Activated CD8-positive, alpha-beta T cell treated with anti-CD3 and anti-CD28 coated beads, Interleukin-2, amount 10 ng/mL, durations not matched to agents 7 days and 5 days (primary cell): Measurements from ENCODE around the gene ATP11B. TPM values are rescaled to one million over a fixed set of nuclear protein-coding genes. Genes with fewer than 3 reads are reported as not detected.

Experiments used
- ATAC-seq: fragments of 150-1000 bp; cut with Tn5 transposase; one replicate; pipeline ENCODE4 v1.10.0; 2021; ENCODE audit warnings: moderate library complexity
- CTCF ChIA-PET: fragments of 350-600 bp; sonication (Branson Sonifier 250); formaldehyde crosslinking; loops from one replicate; lab custom pipeline; 2021; ENCODE audit warnings: antibody characterized with exemption; lab: Charles Lee
- POLR2A ChIA-PET: fragments of 350-600 bp; sonication (Branson Sonifier 250); formaldehyde crosslinking; loops from one replicate; lab custom pipeline; 2021; ENCODE audit warnings: antibody characterized with exemption; lab: Charles Lee
- DNase-seq: peaks from one replicate; pipeline ENCODE4 v3.0.0-alpha.2; 2020
- H3K27ac Mint-ChIP-seq: one replicate; pipeline ENCODE4 v1.8.0; 2021; ENCODE audit warnings: mild to moderate bottlenecking, mixed read lengths
- H3K27me3 Mint-ChIP-seq: one replicate; pipeline ENCODE4 v1.8.0; 2021; ENCODE audit warnings: low read depth, mixed read lengths
- H3K36me3 Mint-ChIP-seq: one replicate; pipeline ENCODE4 v1.8.0; 2021; ENCODE audit warnings: low read depth, mixed read lengths
- H3K4me1 Mint-ChIP-seq: one replicate; pipeline ENCODE4 v1.8.0; 2021; ENCODE audit warnings: low read depth, mixed read lengths
- H3K4me3 Mint-ChIP-seq: one replicate; pipeline ENCODE4 v1.8.0; 2021; ENCODE audit warnings: mild to moderate bottlenecking, mixed read lengths
- H3K9me3 Mint-ChIP-seq: one replicate; pipeline ENCODE4 v1.8.0; 2022; ENCODE audit warnings: mixed read lengths; ENCODE audit not compliant: insufficient read depth
- total RNA-seq, 2 experiments: library from RNA; stranded (reverse); gene quantifications; one replicate each; pipeline ENCODE4 v1.2.3, GENCODE V29; 2021

The ATP11B gene
- total RNA-seq: 100 to 1,000 TPM; 124 to 125 TPM

DNA sequence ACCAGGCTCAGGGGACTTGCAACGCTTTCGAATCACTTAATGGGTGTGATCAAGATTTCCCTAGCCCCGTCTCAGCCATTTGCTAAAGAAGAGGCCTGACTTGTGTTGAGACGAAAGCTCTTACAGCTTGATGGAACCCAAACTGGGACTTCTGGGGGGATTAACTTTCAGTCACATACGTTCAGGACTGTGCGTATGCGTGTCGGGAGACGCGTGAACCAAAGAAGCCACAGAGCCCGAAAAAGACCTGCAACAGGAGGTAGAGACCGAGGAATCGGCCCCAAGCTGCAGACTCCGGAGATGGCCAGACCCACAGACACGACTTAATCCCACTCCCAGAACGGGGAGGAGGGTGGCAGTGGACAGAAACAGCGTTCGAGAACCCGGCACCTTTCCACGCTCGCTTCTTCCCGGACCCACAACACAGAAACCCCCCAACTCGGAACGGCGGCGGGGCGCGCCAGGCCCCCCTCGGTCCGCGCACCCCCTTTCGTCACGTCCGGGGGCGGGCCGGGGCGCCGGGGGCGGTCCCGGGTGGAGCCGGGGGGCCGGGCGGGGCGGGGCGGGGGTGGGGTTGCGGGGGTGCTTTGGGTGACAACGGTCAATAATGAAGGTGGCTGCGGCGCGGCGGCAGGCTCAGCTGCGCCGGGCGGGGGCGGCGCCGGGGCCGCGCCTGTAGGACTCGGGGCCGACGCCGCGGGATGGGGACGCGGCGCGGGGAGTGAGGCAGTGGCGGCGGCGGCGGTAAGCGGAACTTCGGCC lies at the start of gene ATP11B:
Gene ATP11B, plus strand, starts transcription at position 604 of the 762 bp plus-strand sequence. CDS start 256 bp downstream, outside the sequence.
- H3K4me3 Mint-ChIP-seq: peak within 1 kb of the TSS; percentile 95
- peak; percentile 84 for DNase-seq
- ChIA-PET CTCF (interaction anchor here (0.9 to 6.0 kb wide), 2 partner anchors 13 to 78 kb away, joined by 3 to 50 read pairs; no protein-coding TSS in a partner anchor), POLR2A (interaction anchor here (0.6 to 1.4 kb wide), 4 partner anchors 15 to 306 kb away, joined by 3 to 8 read pairs (median 4); partner anchors contain the start of gene MCCC1)
- peaks cover 23% of the 10 kb centered on the region for H3K4me1 Mint-ChIP-seq
- H3K27me3 Mint-ChIP-seq: no peaks in the 10 kb centered on the region
- peaks cover 32% of the 10 kb centered on the region for H3K36me3 Mint-ChIP-seq
- H3K27ac Mint-ChIP-seq: peak within 1 kb of the TSS; percentile 99
- no peaks in the 10 kb centered on the region for H3K9me3 Mint-ChIP-seq
- ATAC-seq: peak; percentile 78

GRCh38 chr3:182746959-182747358 lies 46.3 kb upstream of the ATP11B start:
- H3K9me3 Mint-ChIP-seq: no peaks in the 10 kb centered on the region
- H3K4me3 Mint-ChIP-seq: no peak overlapping the region
- ATAC-seq (no peak), DNase-seq (no peak)
- POLR2A ChIA-PET: no interaction called here
- CTCF ChIA-PET: no interaction called here
- no peaks in the 10 kb centered on the region for H3K4me1 Mint-ChIP-seq
- peaks cover 3% of the 10 kb centered on the region for H3K27me3 Mint-ChIP-seq
- H3K36me3 Mint-ChIP-seq: no peaks in the 10 kb centered on the region
- no peak overlapping the region for H3K27ac Mint-ChIP-seq

GRCh38 chr3:182755308-182755707 lies 38.0 kb upstream of the ATP11B start:
- Mint-ChIP-seq H3K9me3 (no peaks in the 10 kb centered on the region), H3K36me3 (no peaks in the 10 kb centered on the region), H3K27me3 (peaks cover 13% of the 10 kb centered on the region), H3K27ac (no peak overlapping the region), H3K4me3 (no peak overlapping the region), H3K4me1 (no peaks in the 10 kb centered on the region)
- ChIA-PET POLR2A (no interaction called here), CTCF (no interaction called here)
- DNase-seq: no peak
- ATAC-seq: no peak

DNA sequence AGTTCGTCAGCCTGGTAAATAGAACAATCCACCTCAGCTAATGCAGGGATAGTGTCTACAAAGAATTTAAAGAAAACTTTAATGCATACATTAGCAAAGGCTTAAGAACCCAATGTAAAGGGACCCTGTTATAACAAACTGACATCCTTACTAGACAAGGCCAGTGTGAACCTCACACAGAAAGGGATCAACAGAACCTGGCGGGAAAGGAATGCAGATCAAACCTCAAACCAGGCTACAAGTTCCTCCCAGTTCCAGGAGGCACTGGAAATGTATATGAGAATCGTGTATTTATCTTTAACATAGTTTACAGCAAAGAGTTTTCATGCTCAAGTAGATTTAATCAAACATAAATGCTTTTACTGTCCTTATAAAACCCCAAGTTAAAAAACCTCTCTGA lies 37.6 kb upstream of the ATP11B start:
- Mint-ChIP-seq H3K36me3 (no peaks in the 10 kb centered on the region), H3K9me3 (no peaks in the 10 kb centered on the region), H3K4me3 (no peak overlapping the region), H3K4me1 (no peaks in the 10 kb centered on the region), H3K27ac (no peak overlapping the region), H3K27me3 (peaks cover 13% of the 10 kb centered on the region)
- no peak for DNase-seq
- ATAC-seq: no peak
- CTCF ChIA-PET: no interaction called here
- POLR2A ChIA-PET: no interaction called here

DNA sequence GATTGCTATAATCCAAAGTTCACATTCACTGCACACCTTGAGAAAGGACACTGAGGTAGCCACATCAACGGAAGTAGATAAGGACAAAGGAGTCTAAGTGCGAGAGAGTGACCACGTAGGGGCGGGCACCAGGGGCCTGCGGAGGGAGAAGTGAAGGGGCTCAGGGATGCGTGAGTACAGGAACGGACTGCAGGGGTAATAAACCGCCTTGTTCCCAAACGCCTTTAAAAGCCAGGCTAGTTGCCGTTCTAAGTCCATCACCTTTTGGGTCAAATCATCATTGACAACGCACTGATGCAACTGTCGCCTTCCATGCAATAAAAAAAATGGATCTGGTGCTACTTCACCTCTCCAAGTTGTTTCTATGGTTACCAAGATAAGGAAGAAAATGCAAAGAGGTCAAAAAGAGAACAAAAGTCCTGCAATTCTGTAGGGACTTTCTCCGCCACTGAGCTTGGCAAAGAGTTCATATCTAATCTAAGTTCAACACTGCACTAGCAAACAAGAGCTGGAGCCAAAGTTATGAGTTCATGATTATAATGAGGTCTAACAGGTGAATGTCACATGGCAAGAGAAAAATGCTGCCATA lies 32.6 kb upstream of the ATP11B start:
- H3K9me3 Mint-ChIP-seq: no peaks in the 10 kb centered on the region
- CTCF ChIA-PET: no interaction called here
- no peaks in the 10 kb centered on the region for H3K4me1 Mint-ChIP-seq
- ATAC-seq (no peak), DNase-seq (no peak)
- no peak overlapping the region for H3K27ac Mint-ChIP-seq
- peaks cover 16% of the 10 kb centered on the region for H3K27me3 Mint-ChIP-seq
- POLR2A ChIA-PET: no interaction called here
- H3K4me3 Mint-ChIP-seq: no peak overlapping the region
- no peaks in the 10 kb centered on the region for H3K36me3 Mint-ChIP-seq

DNA sequence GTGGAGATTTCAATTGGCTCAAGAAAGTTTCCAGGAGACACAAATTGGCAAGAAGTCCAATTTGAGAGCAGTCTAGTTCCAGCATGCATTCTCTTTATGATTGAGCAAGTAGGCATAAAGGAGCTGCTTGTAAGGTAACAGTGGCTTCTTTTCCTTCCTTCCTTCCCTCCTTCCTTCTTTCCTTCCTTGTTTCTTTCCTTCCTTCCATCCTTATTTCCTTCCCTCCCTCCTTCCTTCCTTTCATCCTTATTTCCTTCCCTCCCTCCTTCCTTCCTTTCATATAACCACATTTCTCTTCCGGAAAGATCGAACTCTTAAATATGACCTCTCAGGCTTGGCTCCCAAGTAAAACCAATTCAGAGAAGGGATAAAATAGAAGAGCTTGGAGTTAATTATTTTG lies 29.4 kb upstream of the ATP11B start:
- Mint-ChIP-seq H3K9me3 (no peaks in the 10 kb centered on the region), H3K36me3 (no peaks in the 10 kb centered on the region), H3K4me1 (no peaks in the 10 kb centered on the region), H3K4me3 (no peak overlapping the region), H3K27ac (no peak overlapping the region), H3K27me3 (peaks cover 12% of the 10 kb centered on the region)
- DNase-seq: no peak
- POLR2A ChIA-PET: no interaction called here
- CTCF ChIA-PET: no interaction called here
- ATAC-seq: no peak

DNA sequence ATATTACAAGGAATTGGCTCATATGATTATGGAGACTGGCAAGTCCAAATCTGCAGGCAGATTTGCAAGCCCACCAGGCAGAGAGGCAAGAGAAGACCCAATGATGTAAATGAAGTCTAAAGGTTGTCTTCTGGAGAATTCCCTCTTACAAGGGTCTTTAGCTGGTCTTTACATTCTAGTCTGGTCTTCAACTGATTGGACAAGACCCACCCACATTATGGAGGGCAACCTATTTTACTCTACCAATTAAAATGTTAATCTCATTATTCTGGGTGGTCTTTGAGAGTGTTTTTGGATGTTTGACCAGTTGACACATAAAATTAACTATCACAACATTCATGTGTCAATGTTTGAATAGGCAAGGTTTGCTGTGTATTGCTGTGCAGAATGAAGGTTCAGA lies 28.0 kb upstream of the ATP11B start:
- H3K4me3 Mint-ChIP-seq: no peak overlapping the region
- H3K9me3 Mint-ChIP-seq: no peaks in the 10 kb centered on the region
- ATAC-seq: no peak
- CTCF ChIA-PET: no interaction called here
- no peak overlapping the region for H3K27ac Mint-ChIP-seq
- POLR2A ChIA-PET: no interaction called here
- no peaks in the 10 kb centered on the region for H3K4me1 Mint-ChIP-seq
- peaks cover 12% of the 10 kb centered on the region for H3K27me3 Mint-ChIP-seq
- DNase-seq: no peak
- H3K36me3 Mint-ChIP-seq: no peaks in the 10 kb centered on the region

- H3K27ac Mint-ChIP-seq: no peak overlapping the region
- POLR2A ChIA-PET: no interaction called here
- CTCF ChIA-PET: no interaction called here
- DNase-seq: no peak
- no peaks in the 10 kb centered on the region for H3K4me1 Mint-ChIP-seq
- H3K9me3 Mint-ChIP-seq: no peaks in the 10 kb centered on the region
- no peaks in the 10 kb centered on the region for H3K36me3 Mint-ChIP-seq
- peaks cover 17% of the 10 kb centered on the region for H3K27me3 Mint-ChIP-seq
- ATAC-seq: no peak
- no peak overlapping the region for H3K4me3 Mint-ChIP-seq
Measured at GRCh38 chr3:182766099-182766498, 27.2 kb upstream of the ATP11B start.

DNA sequence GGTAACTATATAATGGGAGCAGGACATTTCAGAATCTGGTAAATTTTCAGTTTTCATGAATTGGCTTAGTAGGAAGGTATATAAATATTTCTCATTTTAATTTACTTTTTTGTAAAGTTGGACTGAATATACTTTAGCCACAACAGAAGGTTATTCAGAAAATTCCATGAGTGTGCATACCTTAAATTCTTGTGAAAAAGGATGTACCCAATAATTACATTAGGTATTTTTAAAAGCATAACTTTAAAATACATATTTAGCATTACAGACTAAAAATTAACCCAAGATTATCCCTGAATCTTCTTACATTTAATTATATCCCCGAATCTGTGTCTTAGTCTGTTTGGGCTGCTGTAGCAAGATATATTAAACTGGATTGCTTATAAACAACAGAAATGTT lies 24.9 kb upstream of the ATP11B start:
- H3K4me1 Mint-ChIP-seq: no peaks in the 10 kb centered on the region
- POLR2A ChIA-PET: no interaction called here
- CTCF ChIA-PET: no interaction called here
- H3K27ac Mint-ChIP-seq: no peak overlapping the region
- H3K36me3 Mint-ChIP-seq: no peaks in the 10 kb centered on the region
- no peak overlapping the region for H3K4me3 Mint-ChIP-seq
- DNase-seq: no peak
- H3K9me3 Mint-ChIP-seq: no peaks in the 10 kb centered on the region
- no peak for ATAC-seq
- H3K27me3 Mint-ChIP-seq: peaks cover 24% of the 10 kb centered on the region

- H3K4me3 Mint-ChIP-seq: no peak overlapping the region
- no peak overlapping the region for H3K27ac Mint-ChIP-seq
- ATAC-seq (no peak), DNase-seq (no peak)
- H3K27me3 Mint-ChIP-seq: peaks cover 30% of the 10 kb centered on the region
- POLR2A ChIA-PET: no interaction called here
- CTCF ChIA-PET: interaction anchor here (1.0 kb wide), 1 partner anchor 14 kb away, joined by 3 read pairs; no protein-coding TSS in a partner anchor
- H3K9me3 Mint-ChIP-seq: no peaks in the 10 kb centered on the region
- no peaks in the 10 kb centered on the region for H3K4me1 Mint-ChIP-seq
- H3K36me3 Mint-ChIP-seq: no peaks in the 10 kb centered on the region
Measured at GRCh38 chr3:182769673-182770072, 23.6 kb upstream of the ATP11B start.

GRCh38 chr3:182782149-182782548 lies 11.2 kb upstream of the ATP11B start:
- Mint-ChIP-seq H3K4me3 (no peak overlapping the region), H3K9me3 (peaks cover 1% of the 10 kb centered on the region), H3K4me1 (peaks cover 9% of the 10 kb centered on the region), H3K27me3 (peaks cover 13% of the 10 kb centered on the region), H3K36me3 (no peaks in the 10 kb centered on the region), H3K27ac (no peak overlapping the region)
- CTCF ChIA-PET: interaction anchor here (0.8 kb wide), 1 partner anchor 9 kb away, joined by 4 read pairs; no protein-coding TSS in a partner anchor
- POLR2A ChIA-PET: no interaction called here
- no peak for DNase-seq
- ATAC-seq: no peak

GRCh38 chr3:182783106-182783505 lies 10.2 kb upstream of the ATP11B start:
- Mint-ChIP-seq H3K9me3 (no peaks in the 10 kb centered on the region), H3K27ac (no peak overlapping the region), H3K4me3 (no peak overlapping the region), H3K36me3 (no peaks in the 10 kb centered on the region), H3K27me3 (peaks cover 16% of the 10 kb centered on the region), H3K4me1 (peaks cover 9% of the 10 kb centered on the region)
- CTCF ChIA-PET: interaction anchor here (0.8 to 1.1 kb wide), 2 partner anchors 8 to 13 kb away, joined by 3 to 4 read pairs; no protein-coding TSS in a partner anchor
- no peak for DNase-seq
- ATAC-seq: no peak
- POLR2A ChIA-PET: no interaction called here
